Measurements from ENCODE around the gene ORC3. TPM values are rescaled to one million over a fixed set of nuclear protein-coding genes. Genes with fewer than 3 reads are reported as not detected.

The ORC3 gene
- total and polyA plus RNA-seq, 2 of the 4 experiments (the other 2 are of a cell fraction) = 22.3 to 30.6 TPM

GRCh38 chr6:87701676-87702588 is 112.0 kb downstream of the ORC3 start, which contains the start of gene AKIRIN2 (continued):
- no peak for TF ChIP-seq ELK1 (IDR thresholded peaks at IDR 0.05; ENCODE audit: borderline replicate concordance, low read depth, low read length)
- no peak for TF ChIP-seq FOS (IDR thresholded peaks at IDR 0.05; ENCODE audit: low read depth, low read length)
- no peak for TF ChIP-seq NFE2L2 (IDR thresholded peaks at IDR 0.05; ENCODE audit: low read depth, low read length)

All from IMR-90 (cell line).